Effector CD8-positive, alpha-beta T cell (primary cell): Measurements from ENCODE around the gene ZNF512.
A peak's percentile ranks its signal among the peaks of the same experiment; 100 is the strongest.

ENCODE experiments used
- DNase-seq: peaks from one replicate; lab custom pipeline; 2025; lab: John Stamatoyannopoulos, UW

The ZNF512 gene

DNA sequence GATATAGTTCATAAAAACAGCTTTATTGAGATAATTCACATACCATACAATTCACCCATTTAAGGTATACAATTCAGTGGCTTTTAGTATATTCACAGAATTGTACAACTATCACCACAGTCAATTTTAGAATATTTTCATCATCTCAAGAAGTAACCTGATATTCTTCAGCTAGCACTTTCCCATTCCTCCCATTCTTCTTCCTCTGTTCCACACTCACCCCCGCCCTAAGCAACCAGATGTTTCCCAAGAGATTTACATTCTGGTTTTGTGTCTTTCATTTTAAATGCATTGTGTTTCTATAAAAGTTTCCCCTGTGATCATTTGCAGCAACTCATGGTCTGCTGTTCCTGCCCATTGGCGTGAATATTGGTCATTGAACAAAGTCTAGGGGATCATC, 51.4 kb downstream of the ZNF512 start:
- DNase-seq: no peak

- no peak for DNase-seq
Observed at GRCh38 chr2:27636766-27637165, 53.9 kb downstream of the ZNF512 start.

GRCh38 chr2:27638037-27638637, 55.3 kb downstream of the ZNF512 start:
- no peak for DNase-seq

- DNase-seq: no peak
Observed at GRCh38 chr2:27638709-27639108, 55.9 kb downstream of the ZNF512 start.

GRCh38 chr2:27640722-27641245, 57.9 kb downstream of the ZNF512 start:
- no peak for DNase-seq

- no peak for DNase-seq
Observed at GRCh38 chr2:27645197-27645596, 62.4 kb downstream of the ZNF512 start.

DNA sequence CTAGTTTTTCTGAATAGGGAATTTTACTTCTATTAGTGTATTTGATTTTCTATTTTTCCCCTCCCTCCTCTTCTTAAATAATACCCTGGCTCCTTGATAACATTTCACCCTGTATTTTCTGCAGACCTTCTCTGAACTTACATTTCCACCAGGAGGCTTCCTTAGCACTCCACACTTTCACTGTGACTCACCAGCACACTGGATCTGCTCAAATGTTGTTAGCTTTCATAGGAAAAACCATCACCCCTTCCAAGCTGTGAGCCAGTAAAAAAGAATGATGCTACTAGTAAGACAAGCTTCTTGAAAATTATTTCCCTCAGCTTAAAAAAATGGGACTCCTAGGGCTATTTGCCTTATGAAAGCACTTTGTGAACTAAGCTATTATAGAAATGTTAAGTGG, 64.4 kb downstream of the ZNF512 start:
- no peak for DNase-seq

DNA sequence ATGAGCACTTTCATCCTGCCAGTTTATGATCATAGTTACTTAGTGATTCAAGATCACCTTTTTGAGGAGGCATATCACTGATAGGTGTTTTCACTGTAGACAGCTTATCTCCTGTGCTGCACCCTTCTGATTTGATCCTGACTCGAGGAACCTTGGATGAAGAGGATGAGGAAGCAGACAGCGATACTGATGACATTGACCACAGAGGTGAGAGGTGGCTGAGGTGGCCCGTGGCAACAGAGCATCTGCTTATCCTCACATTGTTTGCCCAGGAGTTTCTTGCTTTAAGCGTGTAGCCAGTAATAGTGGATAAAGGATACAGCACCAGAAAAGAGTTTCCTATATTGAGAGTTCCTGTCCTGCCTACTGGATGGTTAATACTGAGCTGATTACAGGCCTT, 64.9 kb downstream of the ZNF512 start:
- no peak for DNase-seq

DNA sequence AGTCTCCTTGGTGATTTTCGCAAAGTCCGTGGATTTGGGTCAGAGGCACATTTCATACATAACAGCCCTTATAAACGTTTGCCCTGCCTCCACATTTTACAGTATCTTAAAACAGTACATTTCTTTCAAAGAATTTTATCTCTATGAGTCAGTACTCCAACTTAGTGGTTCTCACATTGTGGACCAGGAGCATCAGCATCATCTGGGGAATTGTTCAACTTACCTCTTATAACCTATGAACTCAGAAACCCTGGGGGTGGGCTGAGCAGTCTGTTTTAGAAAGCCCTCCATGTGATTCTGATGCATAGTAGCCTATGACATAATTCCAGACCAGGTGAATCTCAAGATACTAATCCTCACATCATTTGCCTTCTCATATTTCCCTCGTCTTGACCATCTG, 68.2 kb downstream of the ZNF512 start:
- DNase-seq: no peak

GRCh38 chr2:27652341-27652740, 69.5 kb downstream of the ZNF512 start:
- no peak for DNase-seq

GRCh38 chr2:27652790-27653189, 69.9 kb downstream of the ZNF512 start:
- DNase-seq: no peak

DNA sequence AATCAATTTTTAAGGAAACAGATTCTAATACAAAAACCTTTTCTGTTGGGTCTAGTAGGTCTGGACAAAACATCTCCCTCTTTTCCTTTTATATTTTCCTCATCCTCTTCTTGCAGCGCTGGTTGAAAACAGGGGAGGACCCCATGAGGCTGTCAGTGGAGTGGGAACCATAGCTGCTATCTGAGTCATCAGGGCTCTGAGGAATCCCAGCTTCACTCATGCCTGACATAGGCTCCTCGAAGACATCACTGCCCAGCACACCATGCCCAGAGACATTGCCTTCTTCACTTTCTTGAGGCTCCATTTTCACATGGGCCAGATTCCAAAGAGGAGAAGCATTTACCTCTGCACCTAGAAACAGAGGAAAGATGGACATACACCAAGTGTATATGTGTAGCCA, 70.6 kb downstream of the ZNF512 start:
- DNase-seq: no peak

DNA sequence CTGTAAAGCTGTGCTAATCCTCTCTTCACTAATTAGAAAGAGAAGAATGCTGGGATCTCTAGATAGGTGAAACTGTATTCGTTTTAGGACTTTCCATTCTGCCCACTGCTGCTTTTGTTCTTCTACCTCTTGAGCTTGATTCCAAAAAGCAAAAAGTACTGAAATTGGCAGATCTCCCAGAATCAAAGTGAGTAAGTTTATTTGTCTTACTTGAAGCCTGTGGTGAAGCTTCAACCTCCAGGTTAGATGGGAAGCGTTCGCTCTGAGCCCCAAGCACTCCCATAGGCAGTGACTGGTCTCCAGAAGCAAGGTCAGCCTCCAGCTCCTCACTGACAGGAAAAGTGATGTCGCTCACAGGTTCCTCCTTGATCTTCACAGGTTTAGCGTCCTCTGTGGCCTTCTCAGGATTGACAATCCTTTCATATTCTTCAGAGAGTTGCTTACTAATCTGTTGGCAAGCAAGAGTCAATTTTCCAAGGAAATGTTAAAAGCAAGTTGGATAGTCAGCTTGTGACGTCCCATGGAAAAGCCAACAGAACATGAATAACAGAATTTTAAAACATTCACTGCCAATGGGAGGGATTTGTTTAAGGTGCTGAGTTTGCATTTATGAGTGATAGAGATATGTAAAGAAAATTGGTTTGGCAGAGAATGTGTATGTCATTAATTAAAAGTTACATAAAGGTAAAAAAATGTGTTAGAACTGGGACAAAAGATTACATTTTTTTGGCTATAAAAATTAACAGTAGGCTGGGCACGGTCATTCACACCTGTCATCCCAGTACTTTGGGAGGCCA, 72.5 kb downstream of the ZNF512 start:
- no peak for DNase-seq

DNA sequence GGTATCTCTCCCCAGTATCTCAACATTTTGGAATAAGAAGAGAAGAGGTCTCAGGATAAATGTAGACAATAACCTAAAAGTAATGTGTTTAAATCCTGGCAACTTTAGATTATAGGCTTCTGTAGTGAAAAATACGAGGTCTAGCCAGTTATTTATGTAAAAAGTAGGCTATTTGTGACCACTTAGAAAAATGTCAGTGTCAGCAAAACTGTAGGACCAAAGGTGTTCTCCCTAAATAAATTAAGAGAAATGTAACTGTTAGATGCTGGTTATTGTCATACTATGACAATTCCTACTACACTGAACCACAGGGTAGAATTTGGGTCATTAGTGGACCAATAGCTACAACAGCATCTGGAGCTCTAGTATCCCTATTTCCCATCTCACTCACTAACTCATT, 78.5 kb downstream of the ZNF512 start:
- no peak for DNase-seq

DNA sequence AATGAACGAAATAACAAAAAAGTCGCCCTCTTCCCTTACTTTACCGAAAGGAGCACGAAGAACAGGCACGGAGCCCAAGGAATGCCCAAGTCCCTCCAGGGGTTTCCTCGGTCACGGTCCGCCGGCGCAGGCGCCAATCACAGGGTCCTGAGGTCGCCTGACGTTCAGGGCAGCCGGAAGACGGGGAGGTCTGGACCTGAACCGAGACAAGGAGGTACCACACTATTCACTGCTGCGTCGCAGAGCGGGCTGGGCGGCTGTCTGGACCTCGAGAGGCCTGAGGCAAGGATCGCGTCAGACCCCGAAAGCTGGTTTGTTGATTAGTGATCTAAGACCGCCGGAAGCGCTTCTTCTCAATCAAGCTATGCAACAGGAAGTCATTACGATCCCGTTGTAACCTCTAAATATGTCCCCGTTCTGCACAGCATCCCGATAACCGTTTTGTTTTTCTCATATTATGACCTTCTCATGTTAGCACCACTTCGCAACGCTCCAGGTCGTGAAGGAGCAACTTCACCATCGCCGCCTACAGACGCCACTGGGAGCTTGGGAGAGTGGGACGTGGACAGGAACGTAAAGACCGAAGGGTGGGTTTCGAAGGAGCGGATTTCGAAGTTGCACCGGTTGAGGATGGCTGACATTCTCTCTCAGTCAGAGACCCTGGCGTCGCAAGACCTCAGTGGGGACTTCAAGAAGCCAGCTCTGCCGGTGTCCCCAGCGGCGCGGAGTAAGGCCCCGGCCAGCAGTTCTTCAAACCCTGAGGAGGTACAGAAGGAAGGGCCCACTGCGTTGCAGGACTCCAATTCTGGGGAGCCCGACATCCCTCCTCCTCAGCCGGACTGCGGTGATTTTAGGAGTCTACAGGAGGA, 80.7 kb downstream of the ZNF512 start, which contains the start of the genes SLC4A1AP and SUPT7L:
TSS of gene SLC4A1AP (plus strand) at position 605 of the 869 bp plus-strand sequence. CDS start at position 631, 26 bp downstream.
TSS of gene SUPT7L (minus strand) at position 330 of the 869 bp plus-strand sequence. CDS start 1,422 bp downstream, outside the sequence.
- DNase-seq: peak; percentile 68

GRCh38 chr2:27664154-27664574, 81.3 kb downstream of the ZNF512 start:
- no peak for DNase-seq

DNA sequence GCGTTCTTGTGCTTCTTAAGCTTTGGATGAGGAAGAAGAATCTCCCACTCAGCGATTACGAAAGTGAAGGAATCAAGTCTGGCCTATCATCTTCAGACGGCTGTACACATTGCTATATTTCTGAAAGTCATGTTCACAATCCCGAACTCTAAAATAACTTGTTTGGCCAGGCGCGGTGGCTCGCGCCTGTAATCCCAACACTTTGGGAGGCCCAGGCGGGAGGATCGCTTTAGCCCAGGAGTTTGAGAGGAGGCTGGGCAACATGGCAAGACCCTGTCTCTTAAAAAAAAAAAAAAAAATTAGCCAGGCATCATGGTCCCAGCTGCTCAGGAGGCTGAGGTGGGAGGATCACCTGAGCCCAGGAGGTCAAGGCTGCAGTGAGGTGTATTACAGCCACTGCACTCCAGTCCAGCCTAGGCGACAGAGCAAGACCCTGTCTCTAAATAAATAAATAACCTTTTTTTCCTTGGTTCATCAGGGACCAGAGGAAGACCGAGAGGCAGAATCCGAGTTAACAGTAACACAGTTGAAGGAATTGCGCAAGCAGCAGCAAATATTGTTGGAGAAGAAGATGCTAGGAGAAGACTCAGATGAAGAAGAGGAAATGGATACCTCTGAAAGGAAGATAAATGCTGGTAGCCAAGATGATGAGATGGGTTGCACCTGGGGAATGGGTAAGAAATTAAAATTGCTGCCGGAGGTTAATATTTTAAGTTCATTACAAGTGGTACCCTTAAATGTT, 82.0 kb downstream of the ZNF512 start:
- no peak for DNase-seq

GRCh38 chr2:27667446-27667845, 84.6 kb downstream of the ZNF512 start:
- DNase-seq: no peak

DNA sequence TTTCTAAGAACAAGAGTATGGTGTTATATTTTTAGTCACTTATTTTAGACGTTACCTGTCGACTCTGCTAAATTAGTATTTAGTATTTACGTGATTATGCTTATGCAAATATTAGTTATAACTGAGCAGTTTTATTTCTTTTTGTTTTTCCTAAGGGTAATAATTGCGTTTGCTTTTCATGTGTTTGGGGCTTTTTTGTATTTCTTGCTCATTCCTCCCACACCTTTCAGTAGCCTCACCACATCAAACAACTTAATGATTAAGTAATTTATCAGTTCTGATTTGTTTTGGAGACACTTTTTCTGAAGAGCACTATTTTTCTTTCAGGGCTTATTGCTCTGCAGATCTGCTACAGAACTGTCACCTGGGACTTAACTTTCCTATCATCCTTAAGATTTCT, 88.4 kb downstream of the ZNF512 start:
- DNase-seq: no peak
